GM12878 (cell line): ENCODE measurements around the gene MSL1. TPM values are rescaled to one million over a fixed set of nuclear protein-coding genes. Genes with fewer than 3 reads are reported as not detected.

ENCODE experiments used
- ATAC-seq: fragments of 200-7000 bp; cut with Tn5 transposase; 3 replicates; pipeline ENCODE4 v1.9.1; 2020; ENCODE audit warnings: mild to moderate bottlenecking, moderate library complexity
- BruUV-seq: library from RNA; stranded (reverse); fragments of 400-500 nt; replicated peaks from 2 replicates; lab custom pipeline; 2021; lab: Mats Ljungman, UMichigan
- CTCF ChIA-PET: fragments of 300-600 bp; sonication (Branson Sonifier 250); formaldehyde crosslinking; extraction: SDS; loops from one replicate; lab custom pipeline; 2021; ENCODE audit warnings: inconsistent platforms; lab: Yijun Ruan, JAX
- POLR2A ChIA-PET: fragments of 350-600 bp; formaldehyde crosslinking; extraction: SDS; loops from one replicate; lab custom pipeline; 2021; ENCODE audit warnings: inconsistent platforms; lab: Charles Lee
- RAD21 ChIA-PET: fragments of 300-600 bp; sonication (Branson Sonifier 250); formaldehyde crosslinking; loops from one replicate; lab custom pipeline; 2023; ENCODE audit warnings: antibody characterized with exemption; ENCODE audit not compliant: unreplicated experiment; lab: Charles Lee
- SMC1A ChIA-PET: fragments of 300-600 bp; sonication (Branson Sonifier 250); formaldehyde crosslinking; loops from one replicate; lab custom pipeline; 2023; ENCODE audit not compliant: unreplicated experiment, uncharacterized antibody; lab: Charles Lee
- DNase-seq: peaks from one replicate; pipeline ENCODE4 v3.0.0-alpha.2; 2011; ENCODE audit warnings: low read depth, low spot score
- FAIRE-seq: peaks from 3 replicates; lab custom pipeline; 2011; peaks lifted over from hg19 to GRCh38; lab: Jason Lieb, UNC
- H2AFZ ChIP-seq: 2 replicates; pipeline ENCODE4 v1.6.0; 2011; ENCODE audit warnings: low read depth, low read length, control low read depth; ENCODE audit not compliant: control insufficient read depth
- H3K27ac ChIP-seq: 2 replicates; pipeline ENCODE4 v1.5.1; 2011; ENCODE audit warnings: control low read depth; ENCODE audit not compliant: control insufficient read depth, insufficient read depth
- H3K27me3 ChIP-seq, 2 experiments: replicated peaks in 1 of 2; 2 replicates each; pipeline versions ENCODE4 v1.6.0 to v1.6.1; 2011; ENCODE audit warnings: low read length in 1 of 2; ENCODE audit not compliant: control insufficient read depth in 2 of 2, insufficient read depth in 2 of 2
- H3K36me3 ChIP-seq, 2 experiments: 2 replicates each; pipeline ENCODE4 v1.5.1; 2011; ENCODE audit warnings: low read length in 1 of 2; ENCODE audit not compliant: control insufficient read depth in 2 of 2, insufficient read depth in 2 of 2
- H3K4me1 ChIP-seq: 2 replicates; pipeline ENCODE4 v1.6.1; 2011; ENCODE audit warnings: mild to moderate bottlenecking, low read length, moderate library complexity, mixed read lengths; ENCODE audit not compliant: control insufficient read depth, insufficient read depth
- H3K4me2 ChIP-seq: 2 replicates; pipeline ENCODE4 v1.6.0; 2011; ENCODE audit warnings: control low read depth; ENCODE audit not compliant: control insufficient read depth, insufficient read depth
- H3K4me3 ChIP-seq: fragments of 200-600 bp; sonication (generic); 2 replicates; pipeline ENCODE4 v1.5.1; 2016
- H3K79me2 ChIP-seq: 2 replicates; pipeline ENCODE4 v1.6.0; 2011; ENCODE audit warnings: low read length; ENCODE audit not compliant: control insufficient read depth, insufficient read depth
- H3K9ac ChIP-seq: 2 replicates; pipeline ENCODE4 v1.8.0; 2011; ENCODE audit warnings: low read length, control low read depth, mixed read lengths; ENCODE audit not compliant: control insufficient read depth, insufficient read depth
- H3K9me3 ChIP-seq: replicated peaks from 3 replicates; pipeline ENCODE4 v1.5.1; 2011; ENCODE audit warnings: mild to moderate bottlenecking, low read length; ENCODE audit not compliant: control insufficient read depth, insufficient read depth
- H4K20me1 ChIP-seq: 2 replicates; pipeline ENCODE4 v1.6.0; 2011; ENCODE audit not compliant: control insufficient read depth, insufficient read depth
- MXI1 ChIP-seq: fragments of 150-350 bp; IDR thresholded peaks from 2 replicates; pipeline ENCODE4 v1.6.1; 2011; ENCODE audit warnings: low read depth, mild to moderate bottlenecking, inconsistent platforms, low read length, improper control_type of control experiment
- PAX5 ChIP-seq: IDR thresholded peaks from 2 replicates; pipeline ENCODE4 v1.6.1; 2011; ENCODE audit warnings: low read depth, low read length, borderline replicate concordance
- PRDM15 ChIP-seq: fragments of 450-650 bp; formaldehyde crosslinking; IDR thresholded peaks from 2 replicates; pipeline ENCODE4 v1.4.0; 2020; ENCODE audit warnings: mild to moderate bottlenecking, moderate library complexity
- SP1 ChIP-seq: IDR thresholded peaks from one replicate; pipeline ENCODE4 v1.6.1; 2011; ENCODE audit warnings: low read depth, low read length
- YY1 ChIP-seq: IDR thresholded peaks from 2 replicates; pipeline ENCODE4 v1.6.1; 2011; ENCODE audit warnings: low read depth, mild to moderate bottlenecking, low read length
- WGBS: methylation state at CpG from one replicate; pipeline ENCODE4 v1.1.6; 2016; ENCODE audit warnings: low lambda C conversion rate; ENCODE audit not compliant: insufficient replicate concordance, insufficient coverage; ENCODE audit errors: missing lambda C conversion rate; 5-methylcytosine and 5-hydroxymethylcytosine counted together
- in situ Hi-C: fragments of 300-500 bp; cut with MboI; formaldehyde crosslinking; loops from 9 replicates; pipeline ENCODE4 v1.14.3; 2018; ENCODE audit warnings: mixed read lengths
- intact Hi-C: fragments of 100-400 bp; cut with micrococcal nuclease; formaldehyde crosslinking; loops from one replicate; pipeline ENCODE4 v1.14.2; 2022; ENCODE audit not compliant: unreplicated experiment
- polyA plus RNA-seq, 11 experiments: library from polyadenylated mRNA; depleted of rRNA in 4 of 11; unstranded in 6 of 11; stranded (reverse) in 5 of 11; fragments of >200 nt; fragmentation: Nextera tagmentation in 4 of 11; fragmentation: Illumina TruSeq in 1 of 11; extraction: Ambion mirVana in 4 of 11; extraction: Trizol in 1 of 11; gene quantifications; 1 replicate in 1 of 11; 2 replicates in 10 of 11; pipeline versions ENCODE4 v1.2.1 to v1.2.3, GENCODE V29; 2011 to 2016; ENCODE audit warnings: inconsistent platforms in 2 of 11, missing spikeins in 2 of 11, low read depth in 1 of 11
- total RNA-seq, 4 experiments: library from RNA; depleted of rRNA in 3 of 4; stranded (reverse); fragments of >200 nt in 3 of 4; fragmentation: Illumina TruSeq in 1 of 4; extraction: Trizol in 1 of 4; gene quantifications; 2 replicates each; pipeline versions ENCODE4 v1.2.1 to v1.2.3, GENCODE V29; 2013 to 2021

Gene MSL1
- total and polyA plus RNA-seq, 10 of the 15 experiments (the other 5 are each of a cell fraction or from before 2014, with no cell fraction given) = 6.1 to 95.2 (median 51.8) TPM

DNA sequence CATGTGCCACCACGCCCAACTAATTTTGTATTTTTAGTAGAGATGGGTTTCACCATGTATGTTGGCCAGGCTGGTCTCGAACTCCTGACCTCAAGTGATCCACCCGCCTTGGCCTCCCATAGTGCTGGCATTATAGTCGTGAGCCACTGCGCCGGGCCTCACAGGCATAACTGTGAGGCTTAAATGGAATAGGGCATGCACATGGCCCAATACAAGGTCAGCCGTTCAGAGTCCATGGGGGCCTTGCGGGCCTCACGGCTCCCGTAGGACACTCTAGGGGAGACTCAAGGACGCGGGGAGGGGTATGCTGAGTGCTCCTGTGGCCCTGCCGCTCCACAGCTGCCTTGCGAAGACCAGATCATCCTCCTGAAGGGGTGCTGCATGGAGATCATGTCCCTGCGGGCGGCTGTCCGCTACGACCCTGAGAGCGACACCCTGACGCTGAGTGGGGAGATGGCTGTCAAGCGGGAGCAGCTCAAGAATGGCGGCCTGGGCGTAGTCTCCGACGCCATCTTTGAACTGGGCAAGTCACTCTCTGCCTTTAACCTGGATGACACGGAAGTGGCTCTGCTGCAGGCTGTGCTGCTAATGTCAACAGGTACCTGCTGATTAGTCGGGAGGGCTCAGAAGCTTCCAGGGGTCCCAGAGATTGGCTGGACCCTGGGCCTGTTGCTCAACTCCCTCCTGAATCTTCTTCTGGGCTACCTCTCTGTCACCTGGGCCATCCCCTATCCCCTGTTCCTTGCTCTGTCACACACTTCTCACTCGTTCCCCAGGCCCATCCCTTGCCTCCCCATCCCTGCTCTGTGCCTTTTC, 33.7 kb upstream of the MSL1 start:
- ChIA-PET SMC1A (no interaction called here), POLR2A (no interaction called here), CTCF (interaction anchor here (0.9 to 1.8 kb wide), 3 partner anchors 15 to 63 kb away, joined by 3 to 4 read pairs (median 3); no protein-coding TSS in a partner anchor), RAD21 (interaction anchor here (0.7 kb wide), 1 partner anchor 53 kb away, joined by 3 read pairs; no protein-coding TSS in a partner anchor)
- Histone ChIP-seq H3K9ac (no peak overlapping the region), H3K4me1 (no peaks in the 10 kb centered on the region), H3K9me3 (no peaks in the 10 kb centered on the region), H2AFZ (no peak overlapping the region), H3K27ac (no peak overlapping the region), H4K20me1 (no peaks in the 10 kb centered on the region), H3K4me2 (no peak overlapping the region), H3K27me3 (no peaks in the 10 kb centered on the region), H3K4me3 (no peak overlapping the region), H3K79me2 (no peaks in the 10 kb centered on the region), H3K36me3 (peaks cover 0 to under 1% of the 10 kb centered on the region in 2 experiments; a peak in 2 of 4 replicates)
- intact Hi-C loops (no loop called here), in situ Hi-C loops (no loop called here)
- WGBS = 82% methylated on average over 28 of the region's 28 CpGs
- TF ChIP-seq YY1 (peak; percentile 84), MXI1 (no peak), PAX5 (no peak), SP1 (no peak), PRDM15 (CRISPR knock-in tag) (no peak)
- no TSS peak for BruUV-seq
- FAIRE-seq (no peak), DNase-seq (no peak), ATAC-seq (no peak)
